HEK293T (cell line): ENCODE data around the gene ADPRS.

ENCODE experiments used
- CTCF ChIA-PET: fragments of 350-600 bp; formaldehyde crosslinking; extraction: SDS; loops from one replicate; lab custom pipeline; 2021; ENCODE audit warnings: antibody characterized with exemption, inconsistent platforms; lab: Yijun Ruan, JAX
- POLR2A ChIA-PET: fragments of 350-600 bp; formaldehyde crosslinking; extraction: SDS; loops from one replicate; lab custom pipeline; 2020; ENCODE audit warnings: antibody characterized with exemption, inconsistent platforms; lab: Yijun Ruan, JAX
- DNase-seq: peaks from one replicate; pipeline ENCODE4 v3.0.0; 2012; ENCODE audit warnings: mixed read lengths; ENCODE audit errors: extremely low spot score
- ARNT ChIP-seq: fragments of 450-650 bp; IDR thresholded peaks from 2 replicates; pipeline ENCODE4 v1.6.1; 2017; ENCODE audit warnings: mild to moderate bottlenecking
- BHLHE40 ChIP-seq: fragments of 450-650 bp; IDR thresholded peaks from 2 replicates; pipeline ENCODE4 v1.6.1; 2016; ENCODE audit warnings: mild to moderate bottlenecking, moderate library complexity, borderline replicate concordance
- CTBP1 ChIP-seq: fragments of 450-650 bp; IDR thresholded peaks from 2 replicates; pipeline ENCODE4 v1.6.1; 2016; ENCODE audit warnings: borderline replicate concordance
- ELF4 ChIP-seq: fragments of 450-650 bp; IDR thresholded peaks from 2 replicates; pipeline ENCODE4 v1.6.1; 2017; ENCODE audit warnings: antibody characterized with exemption
- FOXA1 ChIP-seq: fragments of 450-650 bp; IDR thresholded peaks from 2 replicates; pipeline ENCODE4 v1.6.1; 2016; ENCODE audit warnings: mild to moderate bottlenecking
- FOXK2 ChIP-seq: fragments of 450-650 bp; IDR thresholded peaks from 2 replicates; pipeline ENCODE4 v1.6.1; 2016; ENCODE audit warnings: mild to moderate bottlenecking
- FOXM1 ChIP-seq: fragments of 450-650 bp; IDR thresholded peaks from 2 replicates; pipeline ENCODE4 v1.6.1; 2017; ENCODE audit warnings: mild to moderate bottlenecking, borderline replicate concordance
- HDGF ChIP-seq: fragments of 450-650 bp; IDR thresholded peaks from 2 replicates; pipeline ENCODE4 v1.6.1; 2017; ENCODE audit warnings: antibody characterized with exemption, borderline replicate concordance
- L3MBTL2 ChIP-seq: fragments of 450-650 bp; conservative IDR thresholded peaks from 2 replicates; pipeline ENCODE4 v1.6.1; 2016; ENCODE audit warnings: mild to moderate bottlenecking
- LEF1 ChIP-seq: fragments of 450-650 bp; IDR thresholded peaks from 2 replicates; pipeline ENCODE4 v1.6.1; 2017; ENCODE audit warnings: mild to moderate bottlenecking, borderline replicate concordance
- NFRKB ChIP-seq: fragments of 450-650 bp; IDR thresholded peaks from 2 replicates; pipeline ENCODE4 v1.6.1; 2016; ENCODE audit warnings: mild to moderate bottlenecking, moderate library complexity
- PKNOX1 ChIP-seq: fragments of 450-650 bp; IDR thresholded peaks from 2 replicates; pipeline ENCODE4 v1.6.1; 2016
- SP1 ChIP-seq: fragments of 450-650 bp; IDR thresholded peaks from 2 replicates; pipeline ENCODE4 v1.6.1; 2017
- SUZ12 ChIP-seq: fragments of 450-650 bp; IDR thresholded peaks from 2 replicates; pipeline ENCODE4 v1.6.1; 2016; ENCODE audit warnings: mild to moderate bottlenecking
- TARDBP ChIP-seq: fragments of 450-650 bp; IDR thresholded peaks from 2 replicates; pipeline ENCODE4 v1.6.1; 2016
- ZNF384 ChIP-seq: fragments of 450-650 bp; IDR thresholded peaks from 2 replicates; pipeline ENCODE4 v1.6.1; 2016

ADPRS gene

GRCh38 chr1:36081926-36082485, 6.7 kb upstream of the ADPRS start:
- ChIA-PET CTCF (no interaction called here), POLR2A (no interaction called here)
- no peak for DNase-seq
- no peak for TF ChIP-seq FOXK2
- no peak for TF ChIP-seq NFRKB
- no peak for TF ChIP-seq BHLHE40
- no peak for TF ChIP-seq HDGF
- TF ChIP-seq L3MBTL2: no peak
- no peak for TF ChIP-seq TARDBP
- no peak for TF ChIP-seq SP1
- no peak for TF ChIP-seq ZNF384
- TF ChIP-seq LEF1: no peak
- no peak for TF ChIP-seq FOXA1
- no peak for TF ChIP-seq CTBP1
- no peak for TF ChIP-seq PKNOX1
- no peak for TF ChIP-seq SUZ12
- no peak for TF ChIP-seq FOXM1
- TF ChIP-seq ARNT: no peak
- TF ChIP-seq ELF4: no peak

GRCh38 chr1:36083219-36083618, 5.5 kb upstream of the ADPRS start:
- ChIA-PET POLR2A (interaction anchor here (1.0 kb wide), 1 partner anchor 152 kb away, joined by 3 read pairs; the partner anchor contains the start of gene AGO3), CTCF (no interaction called here)
- DNase-seq: no peak
- TF ChIP-seq SUZ12 (no peak), TARDBP (no peak), FOXK2 (no peak), HDGF (no peak), ZNF384 (no peak), CTBP1 (no peak), ARNT (no peak), FOXA1 (no peak), LEF1 (no peak), FOXM1 (no peak)

GRCh38 chr1:36083635-36084496, 4.8 kb upstream of the ADPRS start, which contains the start of gene TEKT2:
TEKT2 (plus strand) TSS chr1:36084094; CDS start chr1:36084922, 828 bp downstream.
- ChIA-PET POLR2A (interaction anchor here (1.0 kb wide), 1 partner anchor 153 kb away, joined by 3 read pairs; the partner anchor contains the start of gene AGO3), CTCF (interaction anchor here (0.5 to 0.8 kb wide), 2 partner anchors 13 to 204 kb away, joined by 3 to 4 read pairs; no protein-coding TSS in a partner anchor)
- peak; percentile 39 for DNase-seq
- TF ChIP-seq LEF1: no peak
- TF ChIP-seq L3MBTL2: no peak
- no peak for TF ChIP-seq CTBP1
- TF ChIP-seq FOXK2: no peak
- no peak for TF ChIP-seq BHLHE40
- TF ChIP-seq PKNOX1: no peak
- TF ChIP-seq ARNT: no peak
- TF ChIP-seq FOXA1: no peak
- TF ChIP-seq SUZ12: no peak
- TF ChIP-seq NFRKB: no peak

- no peak for DNase-seq
- POLR2A ChIA-PET: interaction anchor here (1.0 kb wide), 1 partner anchor 154 kb away, joined by 3 read pairs; the partner anchor contains the start of gene AGO3
- CTCF ChIA-PET: interaction anchor here (0.7 to 0.8 kb wide), 2 partner anchors 12 to 813 kb away, joined by 3 read pairs; no protein-coding TSS in a partner anchor
- TF ChIP-seq FOXM1 (no peak), FOXK2 (no peak), HDGF (no peak), NFRKB (no peak), ARNT (no peak), ZNF384 (no peak), L3MBTL2 (no peak), TARDBP (no peak), LEF1 (no peak), SP1 (no peak), SUZ12 (no peak), BHLHE40 (no peak), PKNOX1 (no peak), CTBP1 (no peak), ELF4 (no peak), FOXA1 (no peak)
Measured at GRCh38 chr1:36084497-36085115, 4.1 kb upstream of the ADPRS start.

- ChIA-PET CTCF (interaction anchor here (0.7 kb wide), 1 partner anchor 813 kb away, joined by 3 read pairs; no protein-coding TSS in a partner anchor), POLR2A (no interaction called here)
- no peak for TF ChIP-seq PKNOX1
- no peak for DNase-seq
Measured at GRCh38 chr1:36085126-36085525, 3.6 kb upstream of the ADPRS start.
